ENCODE data around the gene TOM1L1. TPM values are rescaled to one million over a fixed set of nuclear protein-coding genes. Genes with fewer than 3 reads are reported as not detected.

TOM1L1 gene
- total RNA-seq, 1 donor = 24.2 TPM

DNA sequence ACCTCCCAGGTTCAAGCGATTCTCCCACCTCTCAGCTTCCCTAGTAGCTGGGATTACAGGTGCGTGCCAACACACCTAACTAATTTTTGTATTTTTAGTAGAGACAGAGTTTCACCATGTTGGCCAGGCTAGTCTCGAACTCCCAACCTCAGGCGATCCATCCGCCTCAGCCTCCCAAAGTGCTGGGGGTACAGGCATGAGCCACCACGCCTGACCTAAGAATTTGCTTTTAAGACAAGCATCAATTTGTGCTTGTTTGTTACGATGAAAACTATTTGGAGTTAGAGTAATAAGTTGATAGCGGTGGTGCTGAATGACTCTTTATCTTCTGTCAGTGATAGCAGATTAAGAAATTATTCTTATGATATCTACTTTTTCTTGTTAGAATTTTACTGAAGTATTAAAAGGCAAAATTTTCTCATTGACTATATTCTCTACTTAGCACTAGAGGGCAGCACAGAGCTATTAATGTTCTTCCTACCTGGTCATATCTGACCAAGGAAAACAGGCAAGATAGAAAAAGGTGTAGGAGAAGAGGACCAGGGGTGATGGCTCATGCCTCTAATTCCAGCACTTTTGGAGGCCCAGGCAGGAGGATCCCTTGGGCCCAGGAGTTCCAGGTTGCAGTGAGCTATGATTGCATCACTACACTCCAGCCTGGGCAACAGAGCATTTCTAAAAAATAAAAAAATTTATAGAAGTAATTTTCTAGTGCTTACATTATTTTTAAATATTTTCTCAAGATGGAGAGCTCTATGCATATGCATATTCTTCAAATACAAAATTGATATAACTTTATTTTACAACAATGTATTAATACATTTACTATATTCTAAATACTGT, 92.4 kb downstream of the TOM1L1 start:
- no peak overlapping the region for H3K4me3 ChIP-seq (ENCODE audit: low read depth, low read length)
- DNase-seq (ENCODE audit: low read depth) = peak; percentile 59

DNA sequence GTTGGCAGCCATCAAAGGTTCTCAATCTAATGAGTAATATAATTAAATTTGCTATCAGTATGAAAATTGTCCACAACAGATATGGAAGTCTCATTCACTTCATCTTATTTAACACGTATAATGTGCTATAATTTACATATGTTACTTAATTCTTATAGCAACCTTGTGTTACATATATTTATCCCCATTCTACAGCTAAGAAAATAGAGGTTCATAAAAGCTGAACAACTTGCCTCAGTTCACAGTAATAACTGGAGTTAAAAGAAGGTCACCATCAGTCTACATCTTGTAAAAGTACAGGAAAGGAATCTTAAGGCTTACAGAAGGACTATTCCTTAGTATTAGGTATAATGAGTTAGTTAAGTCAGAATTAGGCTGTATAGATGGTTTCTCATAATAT, 95.8 kb downstream of the TOM1L1 start:
- no peak for TF ChIP-seq CTCF (IDR thresholded peaks at IDR 0.05; ENCODE audit: insufficient read depth, low read depth, low read length)
- H3K4me3 ChIP-seq (ENCODE audit: low read depth, low read length) = no peak overlapping the region
- DNase-seq (ENCODE audit: low read depth) = no peak

More for the DNA sequence above, 92.4 kb downstream of the TOM1L1 start:
- peak; percentile 69 for TF ChIP-seq CTCF (IDR thresholded peaks at IDR 0.05; ENCODE audit: insufficient read depth, low read depth, low read length)

GRCh38 chr17:55002458-55002857, 101.8 kb downstream of the TOM1L1 start:
- no peak for DNase-seq (ENCODE audit: low read depth)
- H3K4me3 ChIP-seq (ENCODE audit: low read depth, low read length) = no peak overlapping the region
- no peak for TF ChIP-seq CTCF (IDR thresholded peaks at IDR 0.05; ENCODE audit: insufficient read depth, low read depth, low read length)

DNA sequence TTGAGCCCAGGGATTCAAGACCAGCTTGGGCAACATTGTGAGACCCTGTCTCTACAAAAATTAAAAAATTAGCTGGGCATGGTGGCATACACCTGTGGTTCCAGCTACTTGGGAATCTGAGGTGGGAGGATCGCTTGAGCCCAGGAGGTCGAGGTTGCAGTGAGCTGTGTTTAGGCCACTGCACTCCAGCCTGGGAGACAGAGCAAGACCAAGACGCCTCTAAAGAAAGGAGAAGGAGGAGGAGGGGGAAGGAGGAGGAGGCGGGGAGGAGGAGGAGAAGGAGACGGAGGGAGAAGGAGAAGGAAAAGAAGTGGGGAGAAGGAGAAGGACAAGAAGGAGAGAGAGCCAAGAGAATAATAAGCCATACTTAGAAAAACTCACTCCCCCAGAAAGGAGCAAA, 103.8 kb downstream of the TOM1L1 start:
- TF ChIP-seq CTCF (IDR thresholded peaks at IDR 0.05; ENCODE audit: insufficient read depth, low read depth, low read length) = no peak
- no peak for DNase-seq (ENCODE audit: low read depth)
- no peak overlapping the region for H3K4me3 ChIP-seq (ENCODE audit: low read depth, low read length)

GRCh38 chr17:55005520-55005919, 104.9 kb downstream of the TOM1L1 start:
- DNase-seq (ENCODE audit: low read depth) = peak; percentile 17
- TF ChIP-seq CTCF (IDR thresholded peaks at IDR 0.05; ENCODE audit: insufficient read depth, low read depth, low read length) = peak; percentile 61

More at GRCh38 chr17:55005520-55005919, 104.9 kb downstream of the TOM1L1 start:
- no peak overlapping the region for H3K4me3 ChIP-seq (ENCODE audit: low read depth, low read length)

Small RNAs within 50 kb of the gene (small RNA-seq; reads per million reads assigned to genes)
- gene AC007485.1 = not detected

Other genes starting within 250 kb of the TOM1L1 start
- gene COX11, start 67.8 kb downstream of the TOM1L1 start, total RNA-seq = 45.3 and 58.3 TPM in 2 replicates
- gene STXBP4, start 67.9 kb downstream of the TOM1L1 start, total RNA-seq = 13.9 and 16.8 TPM in 2 replicates